HUES6 (cell line): ENCODE results near the gene HIPK2.

Source experiments
- H3K27ac ChIP-seq: 2 replicates; pipeline ENCODE4 v1.7.0; 2013; ENCODE audit warnings: low read depth, mild to moderate bottlenecking, low read length, inconsistent platforms
- H3K27me3 ChIP-seq: 2 replicates; pipeline ENCODE4 v1.6.1; 2013; ENCODE audit warnings: low read length; ENCODE audit not compliant: control insufficient read depth, insufficient read depth
- H3K36me3 ChIP-seq: 2 replicates; pipeline ENCODE4 v1.6.1; 2013; ENCODE audit warnings: low read length; ENCODE audit not compliant: control insufficient read depth, insufficient read depth
- H3K4me1 ChIP-seq: 2 replicates; pipeline ENCODE4 v1.6.1; 2013; ENCODE audit warnings: low read length; ENCODE audit not compliant: control insufficient read depth, insufficient read depth
- H3K4me3 ChIP-seq: 2 replicates; pipeline ENCODE4 v1.5.1; 2013; ENCODE audit warnings: low read depth, low read length
- H3K9ac ChIP-seq: one replicate; pipeline ENCODE4 v1.6.1; 2013; ENCODE audit warnings: mild to moderate bottlenecking, low read length
- H3K9me3 ChIP-seq: 2 replicates; pipeline ENCODE4 v1.6.1; 2013; ENCODE audit warnings: low read depth, low read length; ENCODE audit not compliant: control insufficient read depth, insufficient read depth

HIPK2 gene

GRCh38 chr7:139681463-139681755 lies 96.4 kb downstream of the HIPK2 start:
- Histone ChIP-seq H3K9ac (no peak overlapping the region), H3K4me1 (peaks cover 32% of the 10 kb centered on the region), H3K27ac (no peak overlapping the region), H3K9me3 (peaks cover 4% of the 10 kb centered on the region), H3K36me3 (no peaks in the 10 kb centered on the region), H3K27me3 (no peaks in the 10 kb centered on the region), H3K4me3 (no peak overlapping the region)

DNA sequence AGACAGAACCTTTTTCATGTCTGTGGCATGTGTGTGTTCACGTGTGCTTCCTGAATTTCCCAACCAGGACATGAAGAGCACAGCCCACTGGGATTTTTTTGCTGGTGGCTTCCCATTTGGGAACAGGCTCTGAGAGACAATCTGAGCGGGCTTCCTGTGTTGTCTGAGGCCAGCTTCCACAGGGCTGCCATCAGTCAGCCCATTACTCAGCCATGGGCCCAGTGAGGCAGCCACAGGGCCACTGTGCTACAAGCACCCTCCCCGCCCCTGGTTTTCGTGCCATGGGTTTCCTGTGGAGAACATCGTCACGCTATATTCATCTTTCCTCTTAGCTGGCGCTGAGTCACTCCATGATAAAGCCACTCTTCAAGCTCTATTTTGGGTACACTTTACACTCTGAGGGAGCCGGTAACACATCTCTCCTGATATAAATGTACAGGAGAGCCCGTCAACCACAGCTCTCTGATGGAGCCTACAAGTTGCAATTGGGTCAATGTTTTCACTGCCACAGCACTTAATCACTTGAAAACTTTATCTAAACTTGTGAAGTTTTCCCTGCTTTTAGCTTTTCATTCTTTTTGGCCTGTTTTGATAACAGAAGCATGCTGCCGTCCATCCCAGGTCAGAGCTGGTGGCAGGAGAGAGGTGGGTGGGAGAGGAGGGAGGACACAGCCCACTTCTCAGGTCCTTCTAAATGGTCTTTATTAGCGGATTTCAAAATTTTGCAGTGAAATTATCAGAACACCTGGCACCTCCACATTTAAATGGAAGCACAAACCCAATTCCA lies 96.9 kb downstream of the HIPK2 start:
- Histone ChIP-seq H3K27me3 (no peaks in the 10 kb centered on the region), H3K4me1 (peaks cover 32% of the 10 kb centered on the region), H3K9me3 (peaks cover under 1% of the 10 kb centered on the region; the same call in 1 of the 2 replicates), H3K4me3 (no peak overlapping the region), H3K9ac (no peak overlapping the region), H3K27ac (no peak overlapping the region), H3K36me3 (no peaks in the 10 kb centered on the region)

- Histone ChIP-seq H3K27ac (no peak overlapping the region), H3K9ac (no peak overlapping the region)
These were observed 97.8 kb downstream of the HIPK2 start for GRCh38 chr7:139679731-139680594.

DNA sequence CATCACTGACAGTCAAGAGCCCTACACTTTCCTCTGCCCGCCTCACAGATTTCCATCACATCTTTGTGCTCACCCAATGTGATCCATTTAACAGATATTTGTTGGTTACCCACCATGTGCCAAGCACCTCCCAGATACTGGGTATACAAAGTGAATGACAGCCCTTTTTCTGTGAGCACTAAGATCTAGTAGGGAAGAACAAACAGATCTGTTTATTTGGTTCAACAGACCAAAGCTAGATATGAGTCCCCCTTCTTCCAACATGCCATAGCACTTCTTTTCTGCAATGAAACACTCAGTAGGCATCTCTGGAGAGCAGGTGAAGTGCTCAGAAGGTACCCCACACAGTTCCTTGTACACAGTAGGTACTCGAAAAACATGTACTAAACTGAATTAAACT lies 101.4 kb downstream of the HIPK2 start:
- no peak overlapping the region for H3K27ac ChIP-seq
- H3K27me3 ChIP-seq = no peaks in the 10 kb centered on the region
- H3K36me3 ChIP-seq = no peaks in the 10 kb centered on the region
- H3K4me3 ChIP-seq = no peak overlapping the region
- H3K4me1 ChIP-seq = peaks cover 28% of the 10 kb centered on the region
- H3K9me3 ChIP-seq = no peaks in the 10 kb centered on the region
- no peak overlapping the region for H3K9ac ChIP-seq

More at GRCh38 chr7:139679731-139680594, 97.8 kb downstream of the HIPK2 start:
- H3K36me3 ChIP-seq = no peaks in the 10 kb centered on the region
- no peaks in the 10 kb centered on the region for H3K9me3 ChIP-seq
- H3K4me3 ChIP-seq = no peak overlapping the region
- peaks cover 35% of the 10 kb centered on the region for H3K4me1 ChIP-seq
- H3K27me3 ChIP-seq = no peaks in the 10 kb centered on the region

DNA sequence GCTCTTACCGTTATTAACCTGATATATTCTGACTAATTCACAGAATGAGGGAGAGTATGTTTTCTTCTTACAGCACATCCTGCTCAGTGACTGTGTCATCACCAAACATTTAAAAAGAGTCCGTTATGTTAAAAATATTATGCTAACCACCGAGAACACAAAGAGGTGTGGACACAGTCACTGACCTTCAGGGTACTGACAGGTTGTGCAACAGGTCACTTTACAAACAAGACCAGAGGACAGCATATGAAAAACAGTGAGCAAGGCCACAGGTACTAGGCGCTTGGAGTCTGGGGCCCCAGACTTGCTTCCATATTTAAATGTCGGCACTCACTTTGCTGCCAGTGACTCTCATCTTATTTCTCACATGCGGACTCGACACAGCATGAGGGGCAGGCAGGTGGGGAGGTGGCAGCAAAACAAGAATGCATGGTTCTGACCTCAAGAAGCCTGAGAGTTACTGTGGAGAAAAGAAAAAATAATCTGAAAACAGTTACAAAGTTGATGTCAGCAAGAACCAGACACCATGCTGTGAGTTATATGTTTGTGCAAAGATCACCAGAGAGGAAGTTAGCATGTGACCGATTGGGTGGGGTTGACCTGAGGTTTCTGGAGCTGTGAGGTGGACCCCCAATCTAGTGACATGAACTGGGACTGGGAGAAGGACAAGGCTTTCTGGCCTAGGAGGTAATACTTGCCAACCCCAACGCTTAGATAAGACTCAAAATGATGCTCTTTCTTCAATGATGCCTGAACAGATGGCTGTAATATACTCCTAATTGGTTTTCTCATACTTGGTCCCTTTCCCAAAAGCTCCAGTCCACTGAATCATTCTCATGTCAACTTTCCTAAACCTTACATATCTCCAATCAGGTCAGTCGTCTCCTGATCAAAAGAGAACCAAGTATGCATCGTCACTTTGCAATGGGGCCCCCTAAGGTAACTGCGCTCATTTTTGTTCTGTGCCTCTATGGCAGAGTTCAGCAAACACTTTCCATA lies 102.4 kb downstream of the HIPK2 start:
- Histone ChIP-seq H3K4me1 (peaks cover 20% of the 10 kb centered on the region), H3K9me3 (no peaks in the 10 kb centered on the region), H3K4me3 (no peak overlapping the region), H3K9ac (no peak overlapping the region), H3K27ac (no peak overlapping the region), H3K36me3 (no peaks in the 10 kb centered on the region), H3K27me3 (no peaks in the 10 kb centered on the region)

DNA sequence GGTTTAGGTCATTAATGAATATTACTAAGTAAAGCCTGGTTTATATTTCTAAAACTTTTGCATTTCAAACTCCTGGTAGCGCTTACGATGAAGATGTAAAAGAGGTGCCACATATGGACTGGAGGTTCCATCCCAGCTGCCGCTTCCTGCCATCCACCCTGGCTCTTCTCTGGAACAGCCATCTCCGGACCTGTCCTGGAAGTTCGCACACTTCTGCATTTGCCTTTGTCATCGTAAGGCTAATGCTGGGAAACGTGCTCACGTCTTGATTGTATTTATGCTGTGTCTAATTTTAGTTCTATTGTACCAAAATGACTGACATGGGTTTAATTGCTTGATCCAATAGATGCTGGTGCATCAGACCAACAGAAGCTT lies 103.1 kb downstream of the HIPK2 start:
- Histone ChIP-seq H3K9ac (no peak overlapping the region), H3K27ac (no peak overlapping the region), H3K36me3 (no peaks in the 10 kb centered on the region), H3K4me3 (no peak overlapping the region), H3K9me3 (no peaks in the 10 kb centered on the region), H3K27me3 (no peaks in the 10 kb centered on the region), H3K4me1 (peaks cover 14% of the 10 kb centered on the region)

DNA sequence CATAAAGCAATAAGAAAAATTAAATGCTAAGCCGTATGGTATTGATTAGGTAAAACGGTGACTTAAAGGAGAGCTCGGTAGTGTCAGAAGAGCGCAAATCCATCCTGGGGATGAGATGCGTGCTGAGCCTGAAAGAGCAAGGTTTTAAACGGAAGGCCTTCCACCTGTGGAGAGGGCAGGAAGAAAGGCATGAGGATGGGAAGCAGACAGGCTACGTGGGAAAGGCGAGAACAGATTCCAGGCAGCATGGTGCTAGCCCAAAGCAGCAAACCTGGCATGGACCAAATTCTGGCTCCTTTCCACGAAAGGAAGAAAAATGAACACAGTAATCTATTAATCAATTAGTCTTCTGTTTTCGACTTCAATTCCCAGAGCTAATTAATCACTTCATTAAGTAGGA lies 103.5 kb downstream of the HIPK2 start:
- Histone ChIP-seq H3K9me3 (no peaks in the 10 kb centered on the region), H3K27ac (no peak overlapping the region), H3K27me3 (no peaks in the 10 kb centered on the region), H3K9ac (no peak overlapping the region), H3K36me3 (no peaks in the 10 kb centered on the region), H3K4me3 (no peak overlapping the region), H3K4me1 (peaks cover 11% of the 10 kb centered on the region)

DNA sequence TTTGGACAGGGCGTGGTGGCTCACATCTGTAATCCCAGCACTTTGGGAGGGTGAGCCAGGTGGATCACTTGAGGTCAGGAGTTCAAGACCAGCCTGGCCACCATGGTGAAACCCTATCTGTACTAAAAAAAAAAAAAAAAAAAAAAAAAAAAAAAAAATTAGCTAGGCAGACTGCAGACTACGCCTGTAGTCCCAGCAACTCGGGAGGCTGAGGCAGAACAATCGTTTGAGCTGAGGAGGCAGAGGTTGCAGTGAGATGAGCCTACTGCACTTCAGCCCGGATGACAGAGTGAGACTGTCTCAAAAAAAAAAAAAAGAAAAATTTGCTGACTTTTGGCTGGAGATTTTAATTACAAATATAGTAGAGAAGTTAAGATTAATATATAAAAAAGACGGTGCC lies 104.0 kb downstream of the HIPK2 start:
- Histone ChIP-seq H3K27ac (no peak overlapping the region), H3K36me3 (no peaks in the 10 kb centered on the region), H3K4me1 (peaks cover 11% of the 10 kb centered on the region), H3K27me3 (no peaks in the 10 kb centered on the region), H3K4me3 (no peak overlapping the region), H3K9ac (no peak overlapping the region), H3K9me3 (no peaks in the 10 kb centered on the region)

DNA sequence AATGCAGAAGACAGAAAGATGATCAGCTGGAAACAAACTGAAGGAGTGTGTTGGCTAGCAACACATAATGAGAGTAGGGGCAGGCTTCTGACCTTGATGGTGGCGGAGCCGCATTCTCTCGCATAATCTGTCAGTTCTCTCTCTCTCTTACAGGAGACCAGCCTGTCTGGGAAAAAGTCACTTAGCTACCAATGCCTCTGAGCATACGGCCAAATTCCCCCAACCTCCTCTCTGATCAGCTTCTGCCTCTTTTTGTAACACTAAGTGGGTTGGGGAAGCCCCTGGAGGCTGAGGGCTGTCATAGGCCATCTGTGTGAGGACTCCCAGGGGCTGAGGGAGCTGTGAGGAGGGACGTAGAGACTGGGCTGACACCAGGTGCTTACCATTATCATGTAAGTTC lies 104.6 kb downstream of the HIPK2 start:
- H3K9me3 ChIP-seq = no peaks in the 10 kb centered on the region
- H3K4me1 ChIP-seq = peaks cover 11% of the 10 kb centered on the region
- no peaks in the 10 kb centered on the region for H3K27me3 ChIP-seq
- no peaks in the 10 kb centered on the region for H3K36me3 ChIP-seq
- no peak overlapping the region for H3K9ac ChIP-seq
- H3K4me3 ChIP-seq = no peak overlapping the region
- no peak overlapping the region for H3K27ac ChIP-seq

- H3K27ac ChIP-seq = no peak overlapping the region
- H3K36me3 ChIP-seq = no peaks in the 10 kb centered on the region
- no peaks in the 10 kb centered on the region for H3K9me3 ChIP-seq
- no peak overlapping the region for H3K9ac ChIP-seq
- no peak overlapping the region for H3K4me3 ChIP-seq
- peaks cover 11% of the 10 kb centered on the region for H3K4me1 ChIP-seq
- no peaks in the 10 kb centered on the region for H3K27me3 ChIP-seq
These were observed 105.8 kb downstream of the HIPK2 start for GRCh38 chr7:139671967-139672366.
